ENCODE results near the gene ACP4.
"Not testable (repeated sequence)": the region's sequence is repeated elsewhere in the genome, so short reads cannot be mapped to it uniquely, and the experiment has no call there.

Gene ACP4

DNA sequence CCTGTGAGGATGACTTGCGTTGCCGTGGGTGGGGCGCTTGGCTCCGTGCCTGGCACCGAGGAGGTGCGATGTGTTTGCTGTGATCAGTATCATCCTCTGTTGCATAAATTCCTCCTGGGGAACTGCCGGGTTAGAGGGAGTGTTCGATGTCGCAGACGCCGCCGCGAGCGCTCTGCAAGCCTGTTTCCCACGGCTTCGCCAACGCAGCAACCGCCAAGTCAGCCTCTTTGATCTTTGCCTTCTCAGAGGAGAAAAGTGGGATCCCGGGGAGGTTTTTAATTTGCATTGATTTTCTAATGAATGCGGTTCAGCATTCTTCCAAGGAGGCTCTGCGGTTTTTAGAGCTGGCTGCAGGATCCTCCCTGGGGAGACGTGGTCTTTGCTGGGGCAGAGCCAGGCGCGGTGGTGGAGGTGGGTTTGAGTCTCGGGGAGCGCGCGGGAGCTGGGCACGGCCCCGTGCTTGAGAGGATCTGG lies 12.3 kb upstream of the ACP4 start:
- no peak for DNase-seq

DNA sequence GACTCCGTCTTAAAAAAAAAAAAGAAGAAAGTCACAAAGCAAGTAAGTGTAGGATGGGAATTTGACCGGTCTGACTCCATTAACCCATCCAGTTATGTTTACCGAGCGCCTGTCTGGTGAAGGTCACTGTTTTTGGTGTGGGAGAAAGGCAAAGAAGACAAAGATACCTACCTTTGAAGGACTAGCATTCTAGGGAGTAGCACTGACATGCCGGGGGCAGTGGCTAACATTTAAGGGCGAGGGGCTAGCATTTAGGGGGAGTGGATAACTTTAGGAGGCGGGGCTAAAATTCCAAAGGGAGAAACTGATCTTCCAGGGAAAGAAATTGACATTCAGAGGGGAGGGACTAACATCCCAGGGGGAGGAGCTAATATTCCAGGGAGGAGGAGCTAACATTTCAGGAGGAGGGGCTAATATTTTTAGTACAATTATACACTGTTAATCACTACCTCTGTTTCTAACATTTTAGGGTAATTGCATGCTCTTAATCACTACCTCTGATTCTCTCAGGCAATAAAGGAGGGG lies 11.2 kb upstream of the ACP4 start:
- no peak for DNase-seq

DNA sequence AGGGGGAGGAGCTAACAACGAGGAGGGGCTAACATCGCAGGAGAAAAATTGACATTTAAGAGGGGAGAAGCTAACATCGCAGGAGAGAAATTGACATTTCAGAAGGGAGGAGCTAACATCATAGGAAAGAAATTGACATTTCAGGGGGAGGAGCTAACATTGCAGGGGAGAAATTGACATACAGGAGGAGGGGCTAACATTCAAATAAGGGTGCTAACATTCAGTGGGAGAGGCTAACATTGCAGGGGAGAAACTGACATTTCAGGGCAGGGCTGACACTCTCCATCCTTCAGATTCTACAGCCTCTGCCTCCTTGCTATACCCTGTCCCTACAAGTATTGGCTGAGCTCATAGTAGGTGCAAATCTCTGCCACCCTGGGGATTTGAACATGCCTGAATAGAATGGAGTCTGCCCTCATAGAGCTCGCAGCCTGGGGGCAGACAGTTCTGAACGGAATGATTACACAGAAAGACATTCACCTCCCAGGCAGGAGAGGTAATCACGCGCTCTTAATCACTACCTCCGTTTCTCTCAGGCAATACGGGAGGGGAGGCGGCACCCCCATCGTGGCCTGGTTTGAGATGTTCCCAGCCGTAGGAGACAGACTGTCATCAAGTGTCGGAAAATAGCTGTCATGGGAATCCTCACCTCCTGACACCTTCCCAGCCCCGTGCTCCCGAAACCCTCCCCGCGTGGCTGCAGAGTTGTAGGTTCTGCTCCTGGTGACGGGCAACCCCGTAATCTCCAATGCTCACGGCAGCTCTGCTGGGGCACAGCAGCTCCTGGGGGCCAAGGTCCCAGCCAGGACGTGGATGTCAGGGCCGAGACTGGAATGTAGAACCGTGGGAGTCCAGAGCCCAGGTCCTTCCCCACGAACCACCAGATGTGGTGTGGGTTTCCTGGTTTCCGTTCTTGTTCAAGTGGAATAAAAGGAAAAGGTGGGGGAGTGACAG lies 10.4 kb upstream of the ACP4 start:
- DNase-seq: no peak

DNA sequence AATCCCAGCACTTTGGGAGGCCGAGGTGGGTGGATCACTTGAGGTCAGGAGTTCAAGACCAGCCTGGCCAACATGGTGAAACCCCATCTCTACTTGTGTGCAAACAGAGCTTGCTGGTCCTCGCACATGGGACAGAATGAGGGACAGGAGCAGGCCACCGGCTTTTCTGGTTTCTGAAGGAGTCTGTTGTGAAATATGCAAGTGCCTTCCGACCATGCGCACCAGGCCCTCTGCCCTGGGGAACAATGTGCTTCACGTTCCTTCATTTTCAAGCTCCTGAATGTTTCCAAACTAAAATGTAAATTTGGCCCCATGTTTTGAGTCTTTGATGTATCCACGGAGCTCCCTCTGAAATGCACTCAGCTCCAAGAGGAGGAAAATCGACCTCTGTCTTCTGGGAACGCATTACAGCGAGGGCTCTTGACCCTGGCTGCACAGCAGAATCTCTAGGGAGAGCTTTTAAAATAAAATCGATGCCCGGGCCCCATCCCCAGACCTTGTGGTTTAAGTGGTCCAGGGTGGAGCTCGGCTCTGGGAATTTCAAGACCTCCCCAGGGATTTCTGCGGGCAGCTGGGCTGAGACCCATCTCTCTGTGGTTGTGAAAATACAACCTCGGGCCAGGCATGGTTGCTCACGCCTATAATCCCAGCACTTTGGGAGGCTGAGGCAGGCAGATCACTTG lies 9.3 kb upstream of the ACP4 start:
- DNase-seq: no peak

DNA sequence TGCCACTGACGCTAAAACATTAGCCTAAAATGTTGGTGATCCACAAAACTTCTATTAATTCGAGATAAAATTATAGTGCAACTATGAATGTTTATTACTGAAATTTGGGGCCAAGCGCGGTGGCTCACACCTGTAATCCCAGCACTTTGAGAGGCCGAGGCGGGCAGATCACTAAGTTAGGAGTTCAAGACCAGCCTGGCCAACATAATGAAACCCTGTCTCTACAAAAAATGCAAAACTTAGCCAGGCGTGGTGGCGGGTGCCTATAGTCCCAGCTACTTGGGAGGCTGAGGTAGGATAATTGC lies 6.4 kb upstream of the ACP4 start:
- DNase-seq: not testable (repeated sequence)

DNA sequence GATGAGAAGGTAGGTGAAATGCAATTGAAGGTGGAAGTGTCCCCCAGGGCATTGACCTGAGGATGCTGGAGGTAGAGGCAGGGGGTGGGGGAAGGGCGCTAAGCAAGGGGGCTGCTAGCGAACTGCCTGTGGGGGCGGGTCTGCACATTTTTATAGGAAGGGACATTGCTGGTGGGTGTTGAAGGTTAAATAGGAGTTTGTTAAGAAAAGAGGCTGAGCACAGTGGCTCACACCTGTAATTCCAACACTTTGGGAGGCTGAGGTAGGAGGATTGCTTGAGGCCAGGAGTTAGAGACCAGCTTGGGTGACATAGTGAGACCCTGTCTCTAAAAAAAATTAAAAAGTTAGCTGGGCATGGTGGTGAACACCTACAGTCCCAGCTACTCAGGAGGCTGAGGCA lies 5.5 kb upstream of the ACP4 start:
- DNase-seq: no peak

DNA sequence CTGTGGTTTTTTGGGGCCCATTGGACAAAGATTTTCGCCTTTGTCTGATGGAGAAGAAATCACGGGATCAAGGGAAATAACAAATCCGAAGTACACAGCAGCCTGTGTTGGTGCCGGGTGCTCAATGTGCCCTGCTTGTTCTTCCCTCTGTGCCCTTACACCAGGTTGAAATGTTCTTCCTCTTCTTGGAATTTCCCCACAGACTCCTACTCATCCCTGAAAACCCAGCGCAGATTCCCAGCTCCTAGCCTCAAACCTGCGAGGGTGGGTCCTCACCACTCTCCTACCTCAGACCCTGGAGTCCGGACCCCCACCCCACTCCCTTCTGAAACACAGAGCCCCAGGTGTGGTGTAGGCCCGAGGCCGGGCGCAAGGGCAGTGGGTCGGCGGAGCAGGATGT lies 4.9 kb upstream of the ACP4 start:
- no peak for DNase-seq

DNA sequence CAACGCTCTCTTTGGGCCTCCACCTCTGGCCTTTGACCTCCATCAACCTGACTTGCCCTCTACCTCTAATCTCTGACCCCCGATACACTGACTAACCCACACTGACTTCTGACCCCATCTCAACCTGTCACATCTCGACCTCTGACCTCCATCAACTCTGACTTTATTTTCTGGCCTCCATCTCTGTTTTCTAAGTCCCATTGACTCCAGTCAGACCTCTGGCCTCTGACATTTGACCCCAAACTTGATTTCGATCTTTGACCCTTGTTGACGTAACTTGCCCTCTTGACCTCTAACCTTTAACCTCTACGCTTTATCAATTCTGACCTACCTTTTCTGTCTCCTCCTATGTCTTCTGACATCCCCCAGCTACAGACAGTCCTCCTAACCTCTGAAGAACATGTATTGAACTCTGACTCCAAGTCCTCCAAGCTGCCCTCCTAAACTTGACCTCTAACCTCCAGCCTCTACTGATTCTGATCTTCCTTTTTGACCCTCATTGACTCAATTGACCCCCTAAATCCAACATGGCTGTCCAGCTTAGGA lies 780 bp downstream of the ACP4 start:
- no peak for DNase-seq

DNA sequence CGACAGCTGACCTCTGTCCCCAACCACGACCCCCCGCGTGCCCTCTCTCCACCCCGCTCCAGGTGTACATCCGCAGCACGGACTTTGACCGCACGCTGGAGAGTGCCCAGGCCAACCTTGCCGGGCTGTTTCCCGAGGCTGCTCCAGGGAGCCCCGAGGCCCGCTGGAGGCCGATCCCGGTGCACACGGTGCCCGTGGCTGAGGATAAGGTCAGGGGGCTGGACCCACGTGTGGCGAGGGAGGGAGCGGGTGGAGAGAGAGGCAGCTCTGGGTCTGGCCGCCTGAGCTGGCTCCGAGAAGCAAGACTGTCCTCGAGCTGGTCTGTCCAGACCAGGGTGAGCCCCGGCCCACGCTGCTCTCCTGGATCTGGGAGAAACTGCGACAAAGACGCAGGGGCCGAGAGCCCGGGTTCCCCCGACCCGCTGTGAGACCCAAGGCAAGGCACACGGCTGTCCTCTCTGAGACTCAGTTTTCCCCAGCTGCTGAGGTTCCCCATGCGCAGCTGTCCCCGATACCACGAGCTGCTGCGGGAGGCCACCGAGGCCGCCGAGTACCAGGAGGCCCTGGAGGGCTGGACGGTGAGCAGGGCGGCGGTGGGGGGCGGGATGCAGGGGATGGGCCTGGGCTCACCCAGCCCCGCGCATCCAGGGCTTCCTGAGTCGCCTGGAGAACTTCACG lies 1.5 kb downstream of the ACP4 start:
- DNase-seq: no peak

DNA sequence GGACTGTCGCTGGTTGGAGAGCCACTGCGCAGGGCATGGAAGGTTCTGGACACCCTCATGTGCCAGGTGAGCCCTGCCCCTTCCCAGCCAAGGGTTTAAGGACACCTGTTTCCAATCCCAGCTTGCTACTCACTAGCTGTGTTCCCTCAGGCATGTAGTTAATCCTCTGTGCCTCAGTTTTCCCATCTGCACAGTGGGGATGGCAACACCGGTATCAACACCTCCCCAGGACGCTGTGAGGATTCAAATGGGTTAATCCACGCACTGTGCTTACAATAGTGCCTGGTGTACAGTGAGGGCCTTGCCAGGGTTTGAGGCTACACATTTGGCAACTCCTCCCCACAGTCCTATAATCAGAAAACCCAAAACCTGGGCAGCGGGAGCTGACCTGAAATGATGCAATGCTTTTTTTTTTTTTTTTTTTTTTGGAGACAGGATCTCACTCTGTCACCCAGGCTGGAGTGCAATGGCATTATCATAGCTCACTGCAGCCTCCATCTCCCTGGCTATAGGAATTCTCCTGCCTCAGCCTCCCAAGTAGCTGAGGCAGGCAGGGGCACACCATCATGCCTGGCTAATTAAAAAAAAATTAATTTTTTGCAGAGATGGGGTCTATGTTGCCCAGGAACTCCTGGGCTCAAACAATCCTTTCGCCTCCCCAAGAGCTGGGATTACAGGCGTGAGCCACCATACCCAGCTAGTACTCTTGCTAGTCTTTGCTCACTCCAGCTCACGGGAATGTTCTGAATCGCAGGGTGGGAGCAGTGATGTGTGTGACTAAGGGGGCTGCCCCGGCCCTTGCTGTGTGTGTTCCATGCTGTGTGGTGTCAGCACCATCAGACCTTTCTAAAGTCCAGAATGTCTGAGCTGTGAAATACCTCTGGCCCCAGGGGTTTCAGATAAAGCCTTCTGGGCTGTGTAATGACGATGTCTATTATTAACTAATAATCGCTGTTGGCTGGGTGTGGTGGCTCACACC lies 2.3 kb downstream of the ACP4 start:
- no peak for DNase-seq

DNA sequence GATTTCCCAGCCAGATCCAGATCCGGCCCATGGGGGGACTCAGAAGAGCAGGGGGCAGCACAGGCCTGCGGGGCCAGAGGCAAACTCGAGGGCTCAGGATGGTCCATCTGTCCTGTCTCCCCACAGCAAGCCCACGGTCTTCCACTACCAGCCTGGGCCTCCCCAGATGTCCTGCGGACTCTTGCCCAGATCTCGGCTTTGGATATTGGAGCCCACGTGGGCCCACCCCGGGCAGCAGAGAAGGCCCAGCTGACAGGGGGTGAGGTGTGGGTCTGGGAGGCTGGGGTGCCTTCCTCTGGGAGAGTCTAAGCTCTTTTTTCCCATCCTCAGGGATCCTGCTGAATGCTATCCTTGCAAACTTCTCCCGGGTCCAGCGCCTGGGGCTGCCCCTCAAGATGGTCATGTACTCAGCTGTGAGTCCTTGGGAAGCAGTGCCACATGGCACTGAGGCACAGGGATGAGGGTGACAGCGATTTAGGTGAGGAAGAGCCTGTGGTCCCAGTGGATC lies 3.4 kb downstream of the ACP4 start:
- no peak for DNase-seq

DNA sequence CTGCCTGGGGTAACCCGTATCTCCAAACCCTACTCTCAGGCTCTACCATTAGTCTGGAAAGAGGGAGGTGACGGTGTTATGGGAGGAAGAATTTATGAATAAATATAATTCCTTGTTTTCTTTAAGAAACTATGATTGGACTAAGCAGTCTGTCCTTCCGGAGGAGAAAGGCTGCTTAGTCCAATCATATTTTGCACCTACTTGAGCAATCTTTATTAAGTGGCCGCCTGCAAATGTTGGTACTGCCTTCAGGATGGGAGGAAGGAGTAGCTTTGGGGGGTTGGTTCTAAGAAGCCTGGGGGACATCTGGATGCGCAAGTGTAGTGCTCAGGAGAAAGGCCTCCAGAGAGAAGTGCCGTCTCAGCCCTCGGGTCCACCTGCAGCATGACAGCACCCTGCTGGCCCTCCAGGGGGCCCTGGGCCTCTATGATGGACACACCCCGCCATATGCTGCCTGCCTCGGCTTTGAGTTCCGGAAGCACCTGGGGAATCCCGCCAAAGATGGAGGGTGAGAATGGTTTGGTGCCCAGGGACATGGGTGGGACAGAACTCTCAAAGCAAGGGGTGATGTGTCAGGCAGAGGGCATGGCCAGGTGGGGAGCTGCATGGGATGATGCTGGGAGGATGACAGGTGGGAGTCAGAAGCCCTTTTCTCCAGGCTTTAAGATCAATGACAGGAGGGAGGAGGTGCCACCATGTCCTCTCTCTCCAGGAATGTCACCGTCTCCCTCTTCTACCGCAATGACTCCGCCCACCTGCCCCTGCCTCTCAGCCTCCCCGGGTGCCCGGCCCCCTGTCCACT lies 4.1 kb downstream of the ACP4 start:
- no peak for DNase-seq

DNA sequence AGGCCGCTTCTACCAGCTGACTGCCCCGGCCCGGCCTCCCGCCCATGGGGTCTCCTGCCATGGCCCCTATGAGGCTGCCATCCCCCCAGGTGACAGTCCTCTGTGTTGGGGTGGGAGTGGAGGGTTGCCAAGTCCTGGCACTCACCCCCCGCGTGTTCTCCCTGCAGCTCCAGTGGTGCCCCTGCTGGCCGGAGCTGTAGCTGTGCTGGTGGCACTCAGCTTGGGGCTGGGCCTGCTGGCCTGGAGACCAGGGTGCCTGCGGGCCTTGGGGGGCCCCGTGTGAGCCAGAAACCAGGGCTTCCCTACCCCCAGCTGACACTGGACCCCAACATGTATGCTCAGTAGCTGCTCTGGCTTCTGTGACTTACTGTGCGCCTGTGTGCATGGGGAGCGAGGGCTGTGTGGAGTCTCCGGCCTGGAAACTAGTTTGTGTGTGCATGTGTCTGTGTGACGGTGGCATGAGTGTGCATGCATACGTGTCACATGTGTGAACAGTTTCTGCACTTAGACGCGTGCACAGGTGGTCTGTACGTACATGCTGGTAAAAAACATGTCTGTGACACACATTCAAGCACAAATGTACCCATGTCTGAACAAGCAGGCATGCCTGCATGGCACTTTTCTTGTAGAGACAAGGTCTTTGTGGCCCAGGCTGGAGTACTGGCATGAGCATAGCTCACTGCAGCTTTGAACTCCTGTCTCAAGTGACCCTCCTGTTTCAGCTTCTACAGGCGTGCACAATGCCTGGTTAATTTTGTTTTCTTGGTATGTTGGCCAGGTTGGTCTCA lies 4.9 kb downstream of the ACP4 start:
- DNase-seq: no peak

DNA sequence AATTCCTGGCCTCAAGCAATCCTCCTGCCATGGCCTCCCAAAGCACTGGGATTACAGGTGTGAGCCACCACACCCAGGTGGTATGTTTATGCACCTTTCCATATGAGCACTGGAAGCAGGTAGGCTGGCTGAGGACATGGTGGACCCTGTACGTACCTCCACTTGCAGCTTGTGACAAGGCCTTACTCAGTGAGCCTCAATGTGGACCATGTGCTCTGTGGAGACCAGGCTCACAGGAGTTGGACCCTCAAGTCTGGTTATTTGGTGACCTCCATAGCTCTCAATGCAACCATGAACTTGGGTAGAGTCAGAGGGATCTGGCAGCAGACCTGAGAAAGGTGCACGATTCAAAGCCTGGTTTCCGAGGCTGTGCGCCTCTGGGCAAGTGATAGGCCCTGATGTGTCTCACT lies 5.5 kb downstream of the ACP4 start:
- no peak for DNase-seq

DNA sequence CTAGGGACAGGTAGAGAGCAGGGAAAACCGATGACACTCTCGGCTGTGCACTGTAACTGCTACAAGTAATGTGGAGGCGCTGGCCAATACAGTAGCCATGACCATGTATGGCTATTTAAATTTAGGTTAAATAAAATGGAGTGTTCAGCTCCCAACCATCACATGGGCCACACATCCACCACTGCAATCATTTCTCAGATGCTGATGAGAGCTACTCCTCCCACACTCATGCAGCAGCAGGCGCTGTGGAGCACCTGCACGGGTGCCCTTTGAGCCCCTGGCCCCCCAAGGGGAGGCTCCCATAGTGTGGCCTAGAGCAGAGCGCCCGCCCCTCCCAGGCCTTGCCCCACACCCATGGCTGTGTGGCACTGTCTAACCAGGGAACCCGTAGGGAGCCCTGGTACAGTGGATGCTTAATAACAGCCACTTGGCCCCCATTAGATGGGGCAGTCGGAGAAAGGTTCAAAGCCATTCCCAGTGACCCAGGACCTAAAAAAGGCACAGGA lies 6.0 kb downstream of the ACP4 start:
- no peak for DNase-seq

DNA sequence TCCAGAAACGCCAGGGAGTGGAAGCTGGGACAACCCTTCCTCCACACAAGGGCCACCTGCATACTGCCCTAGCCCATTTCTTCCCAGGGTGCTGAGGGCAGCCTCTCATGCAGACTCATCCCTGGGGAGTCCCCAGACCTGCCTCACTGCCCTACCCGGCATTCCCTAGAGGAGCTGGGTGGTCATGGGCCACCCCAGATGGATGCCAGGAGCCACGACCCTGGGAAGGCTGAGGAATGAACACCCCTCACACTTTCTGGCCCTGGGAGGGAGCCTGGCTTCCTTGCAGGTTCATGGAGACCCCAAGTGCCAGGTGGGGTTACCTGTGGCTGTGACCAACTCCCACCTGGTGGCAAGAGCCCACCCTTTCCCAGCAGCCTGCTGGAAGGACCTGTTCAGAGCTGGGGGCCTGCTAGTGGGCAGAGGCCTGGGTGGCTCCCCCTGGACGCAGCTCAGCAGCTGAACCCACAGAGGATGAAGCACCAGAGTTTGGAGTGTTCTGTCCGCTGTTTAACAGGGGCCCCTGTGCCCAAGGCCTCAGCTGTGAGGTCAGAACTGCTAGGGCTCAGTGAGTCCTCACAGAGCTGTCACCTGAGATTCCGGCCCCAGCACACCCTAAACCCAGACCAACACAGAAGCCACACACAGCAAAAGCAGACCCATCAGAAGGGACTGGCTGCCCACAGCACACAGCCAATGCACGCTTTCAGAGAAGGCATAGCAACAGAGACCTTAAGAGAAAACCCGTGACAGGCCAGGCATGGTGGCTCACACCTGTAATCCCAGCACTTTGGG lies 6.6 kb downstream of the ACP4 start:
- no peak for DNase-seq

DNA sequence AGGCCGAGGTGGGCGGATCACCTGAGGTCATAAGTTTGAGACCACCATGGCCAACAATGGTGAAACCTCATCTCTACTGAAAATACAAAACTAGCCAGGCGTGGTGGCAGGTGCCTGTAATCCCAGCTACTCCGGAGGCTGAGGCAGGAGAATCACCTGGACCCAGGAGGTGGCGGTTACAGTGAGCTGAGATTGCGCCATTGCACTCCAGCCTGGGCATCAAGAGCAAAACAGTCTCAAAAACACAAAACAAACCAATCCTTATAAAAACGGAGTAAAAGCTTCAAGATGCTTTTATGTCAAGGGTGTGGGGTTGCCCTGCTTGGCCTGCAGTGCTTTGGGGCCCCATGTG lies 7.2 kb downstream of the ACP4 start:
- DNase-seq: no peak

DNA sequence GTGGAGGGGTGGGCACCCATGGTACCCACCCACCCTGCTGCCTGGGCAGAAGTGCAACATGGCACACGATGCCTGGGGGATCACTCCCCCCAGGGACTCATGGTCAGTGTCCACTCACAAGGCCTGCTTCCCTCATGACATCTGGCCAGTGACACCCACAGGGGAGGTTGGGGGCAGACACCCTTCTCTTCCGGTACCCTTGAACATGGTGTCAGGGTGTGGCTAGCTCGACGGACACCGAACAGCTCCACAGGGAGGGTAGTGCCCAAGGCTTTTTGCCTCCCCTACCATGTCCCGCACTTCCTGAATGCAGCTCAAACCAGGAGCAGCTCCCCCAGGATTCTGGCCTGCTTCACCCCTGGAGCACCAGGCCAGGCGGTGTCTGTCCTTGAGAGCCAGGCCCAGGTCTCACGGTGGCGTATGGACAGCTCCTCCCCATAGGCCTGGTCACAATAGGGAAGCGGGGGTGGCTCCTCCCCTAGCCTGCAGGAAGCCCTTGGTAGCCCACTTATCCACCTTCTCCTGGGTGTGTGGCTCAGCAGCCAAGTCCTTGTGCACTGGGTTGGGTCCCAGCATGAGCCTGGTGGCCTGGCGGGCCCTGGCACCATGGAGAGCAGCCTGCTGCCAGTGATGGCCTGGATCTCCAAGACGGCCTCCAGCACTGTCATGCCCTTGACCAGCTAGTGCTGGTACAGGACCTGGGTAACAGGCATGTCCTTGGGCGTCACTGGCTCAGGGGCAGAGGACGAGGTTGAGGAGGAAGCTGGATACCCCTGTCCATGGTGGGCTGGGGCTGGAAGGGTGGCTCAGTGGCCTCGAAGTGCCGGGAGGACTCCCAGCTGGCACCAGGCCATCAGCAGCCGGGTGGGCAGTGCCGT lies 7.8 kb downstream of the ACP4 start:
- no peak for DNase-seq
